ENCODE results near the gene DLX4. TPM values are rescaled to one million over a fixed set of nuclear protein-coding genes. Genes with fewer than 3 reads are reported as not detected.

DLX4 gene
- total RNA-seq, 1 donor from 2014 or later, result not detected

- no peak for DNase-seq (ENCODE audit: low read depth)
Measured at GRCh38 chr17:50003911-50004310, 34.9 kb downstream of the DLX4 start.

- DNase-seq (ENCODE audit: low read depth), result no peak
Measured at GRCh38 chr17:50009282-50009681, 40.3 kb downstream of the DLX4 start.

GRCh38 chr17:50013079-50013478 is 44.1 kb downstream of the DLX4 start:
- no peak for DNase-seq (ENCODE audit: low read depth)

- DNase-seq (ENCODE audit: low read depth), result no peak
Measured at GRCh38 chr17:50014471-50015088, 45.6 kb downstream of the DLX4 start.

- DNase-seq (ENCODE audit: low read depth), result no peak
Measured at GRCh38 chr17:50015146-50015545, 46.2 kb downstream of the DLX4 start.

- peak; percentile 50 for DNase-seq (ENCODE audit: low read depth)
Measured at GRCh38 chr17:50018909-50019308, 49.9 kb downstream of the DLX4 start.

GRCh38 chr17:50020841-50021599 is 52.0 kb downstream of the DLX4 start:
- no peak for DNase-seq (ENCODE audit: low read depth)

GRCh38 chr17:50021681-50022370 is 52.8 kb downstream of the DLX4 start:
- no peak for DNase-seq (ENCODE audit: low read depth)

- peak; percentile 42 for DNase-seq (ENCODE audit: low read depth)
Measured at GRCh38 chr17:50022463-50023130, 53.6 kb downstream of the DLX4 start.

- DNase-seq (ENCODE audit: low read depth), result no peak
Measured at GRCh38 chr17:50023520-50023919, 54.5 kb downstream of the DLX4 start.

Other genes with a start within 250 kb of the DLX4 start
- 21.0 and 27.9 TPM in 2 replicates for gene FAM117A, start 205.1 kb upstream of the DLX4 start, total RNA-seq
- 28.5 and 34.9 TPM in 2 replicates for gene KAT7, start 180.5 kb upstream of the DLX4 start, total RNA-seq
- not detected in 2 replicates for gene TAC4, start 121.1 kb upstream of the DLX4 start, total RNA-seq
- gene DLX3, start 26.0 kb downstream of the DLX4 start, total RNA-seq, result 0.13 and 1.1 TPM in 2 replicates
- 264 and 289 TPM in 2 replicates for gene ITGA3, start 86.9 kb downstream of the DLX4 start, total RNA-seq
- 54.4 and 61.1 TPM in 2 replicates for gene PDK2, start 126.2 kb downstream of the DLX4 start, total RNA-seq
- gene SAMD14, start 161.0 kb downstream of the DLX4 start, total RNA-seq, result 0.24 and 0.47 TPM in 2 replicates
- 40.5 and 44.2 TPM in 2 replicates for gene PPP1R9B, start 181.5 kb downstream of the DLX4 start, total RNA-seq
- 428 and 447 TPM in 2 replicates for gene SGCA, start 196.8 kb downstream of the DLX4 start, total RNA-seq
- gene COL1A1, start 232.4 kb downstream of the DLX4 start, total RNA-seq, result 604 and 719 TPM in 2 replicates